Measurements from ENCODE around the gene SLC28A3. TPM values are rescaled to one million over a fixed set of nuclear protein-coding genes. Genes with fewer than 3 reads are reported as not detected.

SLC28A3 gene
- total RNA-seq, 2 experiments from 2014 or later, result not detected

- Histone ChIP-seq H3K4me1 (ENCODE audit: insufficient read depth, low read length, poor library complexity, severe bottlenecking) (no peaks in the 10 kb centered on the region), H4K20me1 (ENCODE audit: insufficient read depth, low read length) (no peaks in the 10 kb centered on the region), H3K4me3 (ENCODE audit: low read depth, low read length, poor library complexity, severe bottlenecking) (no peak overlapping the region), H2AFZ (ENCODE audit: low read length) (no peak overlapping the region), H3K9me2 (ENCODE audit: insufficient read depth, low read length) (no peaks in the 10 kb centered on the region), H3K79me2 (ENCODE audit: insufficient read depth, low read depth, low read length) (no peaks in the 10 kb centered on the region), H3K9me3 (ENCODE audit: low read length) (no peaks in the 10 kb centered on the region), H3K4me2 (ENCODE audit: low read length) (no peak overlapping the region), H3K27ac (ENCODE audit: low read depth, low read length, poor library complexity, severe bottlenecking) (no peak overlapping the region), H3K36me3 (ENCODE audit: insufficient read depth, low read length) (no peaks in the 10 kb centered on the region)
- no TSS peak for BruUV-seq (replicated peaks)
- intact Hi-C loops (cut with micrococcal nuclease; ENCODE audit: unreplicated experiment), result no loop called here
- ChIA-PET POLR2A (no interaction called here), CTCF (ENCODE audit: unreplicated experiment) (no interaction called here)
- no peak for DNase-seq (ENCODE audit: low spot score)
- TF ChIP-seq EZH2phosphoT487 (IDR thresholded peaks at IDR 0.05; ENCODE audit: borderline replicate concordance, low read depth, low read length) (no peak), CTCF (conservative IDR thresholded peaks at IDR 0.05; ENCODE audit: low read length) (no peak)
These were observed 37.5 kb downstream of the SLC28A3 start for GRCh38 chr9:84303061-84303460.

- Histone ChIP-seq H3K79me2 (ENCODE audit: insufficient read depth, low read depth, low read length) (no peaks in the 10 kb centered on the region), H3K4me2 (ENCODE audit: low read length) (no peak overlapping the region), H2AFZ (ENCODE audit: low read length) (no peak overlapping the region), H3K9me2 (ENCODE audit: insufficient read depth, low read length) (no peaks in the 10 kb centered on the region), H3K4me1 (ENCODE audit: insufficient read depth, low read length, poor library complexity, severe bottlenecking) (no peaks in the 10 kb centered on the region), H3K4me3 (ENCODE audit: low read depth, low read length, poor library complexity, severe bottlenecking) (no peak overlapping the region), H3K36me3 (ENCODE audit: insufficient read depth, low read length) (no peaks in the 10 kb centered on the region), H3K9me3 (ENCODE audit: low read length) (no peaks in the 10 kb centered on the region), H3K27ac (ENCODE audit: low read depth, low read length, poor library complexity, severe bottlenecking) (no peak overlapping the region), H4K20me1 (ENCODE audit: insufficient read depth, low read length) (no peaks in the 10 kb centered on the region)
- BruUV-seq (replicated peaks), result no TSS peak
- ChIA-PET CTCF (ENCODE audit: unreplicated experiment) (no interaction called here), POLR2A (no interaction called here)
- TF ChIP-seq CTCF (conservative IDR thresholded peaks at IDR 0.05; ENCODE audit: low read length) (no peak), EZH2phosphoT487 (IDR thresholded peaks at IDR 0.05; ENCODE audit: borderline replicate concordance, low read depth, low read length) (no peak)
- DNase-seq (ENCODE audit: low spot score), result no peak
- intact Hi-C loops (cut with micrococcal nuclease; ENCODE audit: unreplicated experiment), result no loop called here
These were observed 38.7 kb downstream of the SLC28A3 start for GRCh38 chr9:84301851-84302250.

GRCh38 chr9:84300271-84300670 is 40.3 kb downstream of the SLC28A3 start:
- POLR2A ChIA-PET, result no interaction called here
- Histone ChIP-seq H3K9me2 (ENCODE audit: insufficient read depth, low read length) (no peaks in the 10 kb centered on the region), H3K4me3 (ENCODE audit: low read depth, low read length, poor library complexity, severe bottlenecking) (no peak overlapping the region), H3K36me3 (ENCODE audit: insufficient read depth, low read length) (no peaks in the 10 kb centered on the region), H3K9me3 (ENCODE audit: low read length) (no peaks in the 10 kb centered on the region), H3K27ac (ENCODE audit: low read depth, low read length, poor library complexity, severe bottlenecking) (no peak overlapping the region), H4K20me1 (ENCODE audit: insufficient read depth, low read length) (no peaks in the 10 kb centered on the region), H3K4me1 (ENCODE audit: insufficient read depth, low read length, poor library complexity, severe bottlenecking) (no peaks in the 10 kb centered on the region), H3K79me2 (ENCODE audit: insufficient read depth, low read depth, low read length) (no peaks in the 10 kb centered on the region), H3K4me2 (ENCODE audit: low read length) (no peak overlapping the region), H2AFZ (ENCODE audit: low read length) (no peak overlapping the region)
- TF ChIP-seq EZH2phosphoT487 (IDR thresholded peaks at IDR 0.05; ENCODE audit: borderline replicate concordance, low read depth, low read length), result no peak
- CTCF ChIA-PET (ENCODE audit: unreplicated experiment), result no interaction called here
- BruUV-seq (replicated peaks), result no TSS peak
- intact Hi-C loops (cut with micrococcal nuclease; ENCODE audit: unreplicated experiment), result no loop called here
- no peak for DNase-seq (ENCODE audit: low spot score)
